ENCODE measurements around the gene CAMK2G.

DNA sequence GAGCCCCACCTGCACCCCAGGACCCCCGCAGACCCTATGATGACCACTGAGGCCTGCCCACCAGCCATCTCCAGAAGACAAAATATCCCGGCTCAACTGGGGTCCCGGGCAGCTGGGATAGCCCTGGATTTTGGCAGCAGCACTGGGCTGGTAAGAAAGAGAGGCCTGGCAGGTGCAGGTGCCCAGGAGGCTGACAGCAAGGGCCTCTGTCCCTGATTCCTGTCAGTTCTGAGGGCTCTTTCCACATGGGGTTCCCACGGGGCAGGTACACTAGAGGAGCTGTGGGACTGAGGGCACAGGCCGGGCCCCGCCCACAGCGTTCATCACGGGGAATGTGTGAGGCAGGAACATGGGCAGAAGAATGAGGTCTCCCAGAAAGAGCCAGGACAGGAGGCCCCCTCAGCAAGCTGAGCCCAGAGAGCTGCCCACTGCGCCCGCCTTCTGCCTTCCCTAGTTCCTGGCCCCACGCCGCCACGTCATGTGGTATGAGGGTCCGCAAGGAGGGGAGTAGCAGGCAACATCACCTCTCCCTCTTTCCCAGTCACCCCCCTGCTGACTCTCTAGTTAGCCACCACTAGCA lies 50.1 kb downstream of the CAMK2G start:
- TF ChIP-seq, protein P1, sequence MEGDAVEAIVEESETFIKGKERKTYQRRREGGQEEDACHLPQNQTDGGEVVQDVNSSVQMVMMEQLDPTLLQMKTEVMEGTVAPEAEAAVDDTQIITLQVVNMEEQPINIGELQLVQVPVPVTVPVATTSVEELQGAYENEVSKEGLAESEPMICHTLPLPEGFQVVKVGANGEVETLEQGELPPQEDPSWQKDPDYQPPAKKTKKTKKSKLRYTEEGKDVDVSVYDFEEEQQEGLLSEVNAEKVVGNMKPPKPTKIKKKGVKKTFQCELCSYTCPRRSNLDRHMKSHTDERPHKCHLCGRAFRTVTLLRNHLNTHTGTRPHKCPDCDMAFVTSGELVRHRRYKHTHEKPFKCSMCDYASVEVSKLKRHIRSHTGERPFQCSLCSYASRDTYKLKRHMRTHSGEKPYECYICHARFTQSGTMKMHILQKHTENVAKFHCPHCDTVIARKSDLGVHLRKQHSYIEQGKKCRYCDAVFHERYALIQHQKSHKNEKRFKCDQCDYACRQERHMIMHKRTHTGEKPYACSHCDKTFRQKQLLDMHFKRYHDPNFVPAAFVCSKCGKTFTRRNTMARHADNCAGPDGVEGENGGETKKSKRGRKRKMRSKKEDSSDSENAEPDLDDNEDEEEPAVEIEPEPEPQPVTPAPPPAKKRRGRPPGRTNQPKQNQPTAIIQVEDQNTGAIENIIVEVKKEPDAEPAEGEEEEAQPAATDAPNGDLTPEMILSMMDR (IDR thresholded peaks at IDR 0.05) = no peak
- no peak for TF ChIP-seq EZH2phosphoT487 (IDR thresholded peaks at IDR 0.05)

Data from neural progenitor cell (in vitro differentiated cells).